ENCODE measurements around the gene AGBL3.

Gene AGBL3

GRCh38 chr7:135095450-135095849 is 109.1 kb downstream of the AGBL3 start:
- H3K27ac ChIP-seq, result no peak overlapping the region
- no peaks in the 10 kb centered on the region for H3K27me3 ChIP-seq
- H3K9me3 ChIP-seq, result no peaks in the 10 kb centered on the region
- no peak for TF ChIP-seq CTCF (IDR thresholded peaks at IDR 0.05)
- no peaks in the 10 kb centered on the region for H3K4me1 ChIP-seq (ENCODE audit: control insufficient read depth in 1 of 2, insufficient read depth in 1 of 2, low read depth in 1 of 2, low read length in 1 of 2)
- no peak overlapping the region for H3K4me3 ChIP-seq (ENCODE audit: low read depth in 1 of 2, low read length in 1 of 2)
- no peaks in the 10 kb centered on the region for H3K36me3 ChIP-seq

GRCh38 chr7:135098391-135098790 is 112.1 kb downstream of the AGBL3 start:
- Histone ChIP-seq H3K4me1 (ENCODE audit: control insufficient read depth in 1 of 2, insufficient read depth in 1 of 2, low read depth in 1 of 2, low read length in 1 of 2) (no peaks in the 10 kb centered on the region), H3K27ac (no peak overlapping the region), H3K4me3 (ENCODE audit: low read depth in 1 of 2, low read length in 1 of 2) (no peak overlapping the region), H3K9me3 (no peaks in the 10 kb centered on the region), H3K36me3 (no peaks in the 10 kb centered on the region), H3K27me3 (no peaks in the 10 kb centered on the region)
- no peak for TF ChIP-seq CTCF (IDR thresholded peaks at IDR 0.05)

- no peaks in the 10 kb centered on the region for H3K9me3 ChIP-seq
- no peak overlapping the region for H3K4me3 ChIP-seq (ENCODE audit: low read depth in 1 of 2, low read length in 1 of 2)
- H3K27me3 ChIP-seq, result no peaks in the 10 kb centered on the region
Observed at GRCh38 chr7:135100856-135101255, 114.5 kb downstream of the AGBL3 start.

GRCh38 chr7:135102372-135102771 is 116.1 kb downstream of the AGBL3 start:
- H3K27ac ChIP-seq, result no peak overlapping the region
- no peaks in the 10 kb centered on the region for H3K9me3 ChIP-seq
- no peaks in the 10 kb centered on the region for H3K27me3 ChIP-seq
- no peak overlapping the region for H3K4me3 ChIP-seq (ENCODE audit: low read depth in 1 of 2, low read length in 1 of 2)
- TF ChIP-seq CTCF (IDR thresholded peaks at IDR 0.05), result no peak
- no peaks in the 10 kb centered on the region for H3K4me1 ChIP-seq (ENCODE audit: control insufficient read depth in 1 of 2, insufficient read depth in 1 of 2, low read depth in 1 of 2, low read length in 1 of 2)
- no peaks in the 10 kb centered on the region for H3K36me3 ChIP-seq

More at GRCh38 chr7:135100856-135101255, 114.5 kb downstream of the AGBL3 start:
- no peak for TF ChIP-seq CTCF (IDR thresholded peaks at IDR 0.05)
- Histone ChIP-seq H3K27ac (no peak overlapping the region), H3K4me1 (ENCODE audit: control insufficient read depth in 1 of 2, insufficient read depth in 1 of 2, low read depth in 1 of 2, low read length in 1 of 2) (no peaks in the 10 kb centered on the region), H3K36me3 (no peaks in the 10 kb centered on the region)

- Histone ChIP-seq H3K27ac (no peak overlapping the region), H3K4me1 (ENCODE audit: control insufficient read depth in 1 of 2, insufficient read depth in 1 of 2, low read depth in 1 of 2, low read length in 1 of 2) (no peaks in the 10 kb centered on the region), H3K9me3 (no peaks in the 10 kb centered on the region), H3K36me3 (no peaks in the 10 kb centered on the region), H3K4me3 (ENCODE audit: low read depth in 1 of 2, low read length in 1 of 2) (no peak overlapping the region), H3K27me3 (no peaks in the 10 kb centered on the region)
- no peak for TF ChIP-seq CTCF (IDR thresholded peaks at IDR 0.05)
Observed at GRCh38 chr7:135109562-135109961, 123.3 kb downstream of the AGBL3 start.

GRCh38 chr7:135109976-135110375 is 123.7 kb downstream of the AGBL3 start:
- Histone ChIP-seq H3K36me3 (no peaks in the 10 kb centered on the region), H3K4me1 (ENCODE audit: control insufficient read depth in 1 of 2, insufficient read depth in 1 of 2, low read depth in 1 of 2, low read length in 1 of 2) (no peaks in the 10 kb centered on the region), H3K9me3 (no peaks in the 10 kb centered on the region), H3K27me3 (no peaks in the 10 kb centered on the region), H3K27ac (no peak overlapping the region), H3K4me3 (ENCODE audit: low read depth in 1 of 2, low read length in 1 of 2) (no peak overlapping the region)
- TF ChIP-seq CTCF (IDR thresholded peaks at IDR 0.05), result no peak
